Gastrocnemius medialis (tissue), 4 donors: ENCODE measurements around the gene ANKRD33.

Experiments used
- POLR2A ChIP-seq, 2 donors: fragments of 450-650 bp; IDR thresholded peaks; one replicate each; pipeline ENCODE4 v1.6.1; 2017; ENCODE audit warnings: antibody characterized with exemption in 2 of 2, mild to moderate bottlenecking in 2 of 2, moderate library complexity in 2 of 2
- TF ChIP-seq, protein P1 (sequence below), 5 experiments: fragments of 450-650 bp in 3 of 5; fragments of 200-600 bp in 2 of 5; sonication (generic) in 2 of 5; IDR thresholded peaks in 4 of 5; conservative IDR thresholded peaks in 1 of 5; 1 replicate in 4 of 5; 2 replicates in 1 of 5; pipeline ENCODE4 v1.5.1; 2016 to 2019; ENCODE audit warnings: antibody characterized with exemption in 5 of 5, mild to moderate bottlenecking in 3 of 5, moderate library complexity in 3 of 5

DNA sequence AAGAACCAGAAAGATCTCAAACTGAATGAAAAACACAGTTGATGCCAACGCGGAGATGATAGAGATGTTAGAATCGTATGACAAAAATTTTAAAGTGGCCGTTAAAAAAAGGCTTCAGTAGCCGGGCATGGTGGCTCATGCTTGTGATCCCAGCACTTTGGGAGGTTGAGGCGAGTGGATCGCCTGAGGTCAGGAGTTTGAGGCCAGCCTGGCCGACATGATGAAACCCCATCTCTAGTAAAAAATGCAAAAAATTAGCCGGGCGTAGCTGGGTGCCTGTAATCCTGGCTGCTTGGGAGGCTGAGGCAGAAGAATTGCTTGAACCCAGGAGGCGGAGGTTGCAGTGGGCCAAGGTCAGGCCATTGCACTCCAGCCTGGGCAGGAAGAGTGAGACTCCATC, 14.0 kb downstream of the ANKRD33 start:
- TF ChIP-seq, protein P1, sequence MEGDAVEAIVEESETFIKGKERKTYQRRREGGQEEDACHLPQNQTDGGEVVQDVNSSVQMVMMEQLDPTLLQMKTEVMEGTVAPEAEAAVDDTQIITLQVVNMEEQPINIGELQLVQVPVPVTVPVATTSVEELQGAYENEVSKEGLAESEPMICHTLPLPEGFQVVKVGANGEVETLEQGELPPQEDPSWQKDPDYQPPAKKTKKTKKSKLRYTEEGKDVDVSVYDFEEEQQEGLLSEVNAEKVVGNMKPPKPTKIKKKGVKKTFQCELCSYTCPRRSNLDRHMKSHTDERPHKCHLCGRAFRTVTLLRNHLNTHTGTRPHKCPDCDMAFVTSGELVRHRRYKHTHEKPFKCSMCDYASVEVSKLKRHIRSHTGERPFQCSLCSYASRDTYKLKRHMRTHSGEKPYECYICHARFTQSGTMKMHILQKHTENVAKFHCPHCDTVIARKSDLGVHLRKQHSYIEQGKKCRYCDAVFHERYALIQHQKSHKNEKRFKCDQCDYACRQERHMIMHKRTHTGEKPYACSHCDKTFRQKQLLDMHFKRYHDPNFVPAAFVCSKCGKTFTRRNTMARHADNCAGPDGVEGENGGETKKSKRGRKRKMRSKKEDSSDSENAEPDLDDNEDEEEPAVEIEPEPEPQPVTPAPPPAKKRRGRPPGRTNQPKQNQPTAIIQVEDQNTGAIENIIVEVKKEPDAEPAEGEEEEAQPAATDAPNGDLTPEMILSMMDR (IDR thresholded peaks at IDR 0.05 in 4 of 5, conservative IDR thresholded peaks at IDR 0.05 in 1 of 5) = no peak
- TF ChIP-seq POLR2A (IDR thresholded peaks at IDR 0.05) = no peak
